Endometrium (tissue), 2 donors: Measurements from ENCODE around the gene ZNF628.
"Not testable (repeated sequence)": the region's sequence is repeated elsewhere in the genome, so short reads cannot be mapped to it uniquely, and the experiment has no call there.

Experiments used
- FAIRE-seq: peaks from 2 replicates; lab custom pipeline; 2012; peaks lifted over from hg19 to GRCh38; lab: Jason Lieb, UNC
- donor health status: control.
- donor health status: control.

ZNF628 gene

GRCh38 chr19:55484593-55485438 is 8.4 kb downstream of the ZNF628 start, which contains the start of gene NAT14:
NAT14 (plus strand) TSS chr19:55485188; CDS start chr19:55485709, 521 bp downstream.
- FAIRE-seq, result no peak

- FAIRE-seq, result no peak
Measured at GRCh38 chr19:55485439-55486011, 9.1 kb downstream of the ZNF628 start.

- FAIRE-seq, result no peak
Measured at GRCh38 chr19:55486043-55486970, 9.9 kb downstream of the ZNF628 start.

GRCh38 chr19:55486971-55487923 is 10.8 kb downstream of the ZNF628 start:
- FAIRE-seq, result no peak

GRCh38 chr19:55487924-55488687 is 11.7 kb downstream of the ZNF628 start, which contains the start of gene SSC5D:
SSC5D (plus strand) TSS chr19:55488436; CDS start chr19:55488590, 154 bp downstream.
- FAIRE-seq, result no peak

GRCh38 chr19:55488986-55489710 is 12.7 kb downstream of the ZNF628 start:
- no peak for FAIRE-seq

GRCh38 chr19:55489711-55490477 is 13.5 kb downstream of the ZNF628 start:
- no peak for FAIRE-seq

GRCh38 chr19:55490478-55491432 is 14.3 kb downstream of the ZNF628 start:
- FAIRE-seq, result no peak

GRCh38 chr19:55491546-55492360 is 15.3 kb downstream of the ZNF628 start:
- no peak for FAIRE-seq

- FAIRE-seq, result no peak
Measured at GRCh38 chr19:55492362-55492944, 16.0 kb downstream of the ZNF628 start.

- FAIRE-seq, result no peak
Measured at GRCh38 chr19:55493052-55493644, 16.7 kb downstream of the ZNF628 start.

- FAIRE-seq, result no peak
Measured at GRCh38 chr19:55493645-55494171, 17.3 kb downstream of the ZNF628 start.

- FAIRE-seq, result no peak
Measured at GRCh38 chr19:55494172-55494761, 17.9 kb downstream of the ZNF628 start.

- no peak for FAIRE-seq
Measured at GRCh38 chr19:55495646-55496349, 19.4 kb downstream of the ZNF628 start.

GRCh38 chr19:55496820-55497219 is 20.4 kb downstream of the ZNF628 start:
- not testable (repeated sequence) for FAIRE-seq
